Effector memory CD8-positive, alpha-beta T cell (primary cell): ENCODE results near the gene COL6A2.

Experiments used
- ATAC-seq: fragments of 150-1000 bp; cut with Tn5 transposase; replicated peaks from 2 replicates; pipeline ENCODE4 v1.10.0; 2021; ENCODE audit warnings: mild to moderate bottlenecking, moderate library complexity
- DNase-seq, 3 experiments: peaks; one replicate each; pipeline ENCODE4 v3.0.0; 2021
- H3K27ac Mint-ChIP-seq, 2 donors: one replicate each; pipeline ENCODE4 v1.8.0; 2022; ENCODE audit warnings: mild to moderate bottlenecking in 2 of 2, mixed read lengths in 2 of 2, moderate library complexity in 2 of 2
- H3K27me3 Mint-ChIP-seq, 2 donors: one replicate each; pipeline ENCODE4 v1.8.0; 2022; ENCODE audit warnings: mixed read lengths in 2 of 2
- H3K36me3 Mint-ChIP-seq: one replicate; pipeline ENCODE4 v1.8.0; 2022; ENCODE audit warnings: mild to moderate bottlenecking, moderate library complexity, mixed read lengths; ENCODE audit not compliant: insufficient read depth
- H3K4me1 Mint-ChIP-seq, 2 donors: one replicate each; pipeline ENCODE4 v1.8.0; 2022; ENCODE audit warnings: low read depth in 2 of 2, mixed read lengths in 2 of 2
- H3K4me3 Mint-ChIP-seq, 2 donors: one replicate each; pipeline ENCODE4 v1.8.0; 2022; ENCODE audit warnings: mild to moderate bottlenecking in 2 of 2, mixed read lengths in 2 of 2, moderate library complexity in 2 of 2
- H3K9me3 Mint-ChIP-seq, 2 donors: one replicate each; pipeline ENCODE4 v1.8.0; 2022; ENCODE audit warnings: mixed read lengths in 2 of 2

COL6A2 gene

GRCh38 chr21:46120301-46121285 is 22.7 kb downstream of the COL6A2 start:
- Mint-ChIP-seq H3K36me3 (no peaks in the 10 kb centered on the region), H3K27ac (no peak overlapping the region), H3K4me1 (no peaks in the 10 kb centered on the region), H3K9me3 (no peaks in the 10 kb centered on the region), H3K4me3 (no peak overlapping the region), H3K27me3 (no peaks in the 10 kb centered on the region)
- ATAC-seq, result no peak
- no peak for DNase-seq

- ATAC-seq (no peak), DNase-seq (no peak)
- no peaks in the 10 kb centered on the region for H3K27me3 Mint-ChIP-seq
- no peaks in the 10 kb centered on the region for H3K4me1 Mint-ChIP-seq
- no peaks in the 10 kb centered on the region for H3K9me3 Mint-ChIP-seq
- H3K27ac Mint-ChIP-seq, result no peak overlapping the region
- no peaks in the 10 kb centered on the region for H3K36me3 Mint-ChIP-seq
- no peak overlapping the region for H3K4me3 Mint-ChIP-seq
These were observed 23.6 kb downstream of the COL6A2 start for GRCh38 chr21:46121286-46122221.

GRCh38 chr21:46122237-46122671 is 24.3 kb downstream of the COL6A2 start:
- Mint-ChIP-seq H3K36me3 (no peaks in the 10 kb centered on the region), H3K4me3 (no peak overlapping the region), H3K27ac (peak overlapping the region in 1 of 2 donors; percentile 52), H3K27me3 (no peaks in the 10 kb centered on the region), H3K4me1 (no peaks in the 10 kb centered on the region), H3K9me3 (no peaks in the 10 kb centered on the region)
- ATAC-seq (no peak), DNase-seq (no peak)

- no peaks in the 10 kb centered on the region for H3K27me3 Mint-ChIP-seq
- peak overlapping the region in 1 of 2 donors; percentile 52 for H3K27ac Mint-ChIP-seq
- no peak overlapping the region for H3K4me3 Mint-ChIP-seq
- H3K9me3 Mint-ChIP-seq, result no peaks in the 10 kb centered on the region
- ATAC-seq (no peak), DNase-seq (no peak)
- no peaks in the 10 kb centered on the region for H3K4me1 Mint-ChIP-seq
- no peaks in the 10 kb centered on the region for H3K36me3 Mint-ChIP-seq
These were observed 25.1 kb downstream of the COL6A2 start for GRCh38 chr21:46122758-46123683.

- ATAC-seq (no peak), DNase-seq (no peak)
- Mint-ChIP-seq H3K4me1 (no peaks in the 10 kb centered on the region), H3K9me3 (no peaks in the 10 kb centered on the region), H3K27ac (peak overlapping the region in 1 of 2 donors; percentile 75), H3K36me3 (peaks cover 3% of the 10 kb centered on the region), H3K27me3 (no peaks in the 10 kb centered on the region), H3K4me3 (no peak overlapping the region)
These were observed 26.4 kb downstream of the COL6A2 start for GRCh38 chr21:46124083-46124925.

- Mint-ChIP-seq H3K9me3 (no peaks in the 10 kb centered on the region), H3K4me1 (no peaks in the 10 kb centered on the region), H3K36me3 (peaks cover 5% of the 10 kb centered on the region), H3K4me3 (no peak overlapping the region), H3K27me3 (no peaks in the 10 kb centered on the region), H3K27ac (no peak overlapping the region)
- DNase-seq (no peak), ATAC-seq (no peak)
These were observed 27.3 kb downstream of the COL6A2 start for GRCh38 chr21:46124926-46125845.

- Mint-ChIP-seq H3K4me3 (no peak overlapping the region), H3K27ac (no peak overlapping the region), H3K4me1 (no peaks in the 10 kb centered on the region), H3K27me3 (no peaks in the 10 kb centered on the region), H3K9me3 (no peaks in the 10 kb centered on the region), H3K36me3 (peaks cover 6% of the 10 kb centered on the region)
- ATAC-seq (no peak), DNase-seq (no peak)
These were observed 28.0 kb downstream of the COL6A2 start for GRCh38 chr21:46125846-46126301.

- H3K27ac Mint-ChIP-seq, result no peak overlapping the region
- ATAC-seq, result no peak
These were observed 28.7 kb downstream of the COL6A2 start for GRCh38 chr21:46126309-46127238.

GRCh38 chr21:46127239-46128105 is 29.6 kb downstream of the COL6A2 start:
- no peak for ATAC-seq
- no peak for DNase-seq
- Mint-ChIP-seq H3K27me3 (no peaks in the 10 kb centered on the region), H3K4me1 (no peaks in the 10 kb centered on the region), H3K4me3 (no peak overlapping the region), H3K27ac (no peak overlapping the region), H3K36me3 (peaks cover 10% of the 10 kb centered on the region), H3K9me3 (no peaks in the 10 kb centered on the region)

More at GRCh38 chr21:46126309-46127238, 28.7 kb downstream of the COL6A2 start:
- no peak overlapping the region for H3K4me3 Mint-ChIP-seq
- H3K27me3 Mint-ChIP-seq, result no peaks in the 10 kb centered on the region
- no peaks in the 10 kb centered on the region for H3K4me1 Mint-ChIP-seq
- no peak for DNase-seq
- H3K9me3 Mint-ChIP-seq, result no peaks in the 10 kb centered on the region
- peaks cover 10% of the 10 kb centered on the region for H3K36me3 Mint-ChIP-seq
